HG02610 (cell line): ENCODE data around the gene FAM156A.
"Not testable (repeated sequence)": the region's sequence is repeated elsewhere in the genome, so short reads cannot be mapped to it uniquely, and the experiment has no call there.

Source experiments
- ATAC-seq: cut with Tn5 transposase; IDR thresholded peaks from one replicate; pipeline ENCODE4 v1.9.1; 2021; ENCODE audit warnings: mild to moderate bottlenecking, moderate library complexity; ENCODE audit not compliant: unreplicated experiment

FAM156A gene

GRCh38 chrX:52966993-52967738 lies 8.8 kb upstream of the FAM156A start:
- not testable (repeated sequence) for ATAC-seq

GRCh38 chrX:52958961-52959360 lies 643 bp upstream of the FAM156A start:
- peak; percentile 25 for ATAC-seq

- not testable (repeated sequence) for ATAC-seq
Observed at GRCh38 chrX:52949884-52950283, 8.4 kb downstream of the FAM156A start.

DNA sequence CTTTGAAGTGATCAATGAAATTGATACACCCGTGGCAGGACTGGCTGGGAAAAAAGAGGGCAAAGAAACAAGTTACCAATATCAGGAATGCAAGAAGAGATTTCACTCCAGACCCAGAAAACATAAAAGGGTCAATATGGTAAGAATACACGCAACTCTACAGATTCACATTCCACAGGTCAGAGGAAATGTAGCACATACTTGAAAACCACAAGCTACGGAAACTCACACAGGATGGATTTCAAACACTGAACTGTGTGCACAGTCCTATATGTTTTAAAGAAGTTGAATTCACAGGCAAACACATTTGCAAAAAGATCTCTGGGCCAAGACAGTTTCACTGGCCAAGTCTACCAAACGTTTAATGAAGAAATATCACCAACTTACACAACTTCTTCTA lies 9.0 kb downstream of the FAM156A start:
- not testable (repeated sequence) for ATAC-seq

GRCh38 chrX:52948265-52948664 lies 10.1 kb downstream of the FAM156A start:
- not testable (repeated sequence) for ATAC-seq

GRCh38 chrX:52947501-52947900 lies 10.8 kb downstream of the FAM156A start:
- not testable (repeated sequence) for ATAC-seq

GRCh38 chrX:52945838-52946494 lies 12.4 kb downstream of the FAM156A start:
- ATAC-seq, result not testable (repeated sequence)

DNA sequence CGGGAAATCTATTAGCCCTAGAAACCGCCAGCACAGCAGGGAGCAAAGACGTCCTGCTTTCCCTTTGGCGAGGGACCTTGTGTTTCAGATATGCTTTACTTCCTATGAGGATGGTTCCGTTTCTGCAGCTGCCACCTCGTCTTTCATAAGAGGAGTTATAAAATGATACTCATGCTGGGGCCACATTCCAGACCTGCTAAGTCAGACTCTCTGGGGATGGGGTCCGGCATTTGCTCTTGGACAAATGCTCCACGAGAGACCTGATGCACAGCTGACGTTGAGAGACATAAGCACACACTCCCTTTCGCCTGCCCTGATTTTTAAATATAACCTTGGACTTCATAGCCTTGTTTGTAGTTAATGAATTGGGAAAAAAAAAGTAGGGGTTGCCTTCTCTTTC lies 16.6 kb downstream of the FAM156A start:
- not testable (repeated sequence) for ATAC-seq

- not testable (repeated sequence) for ATAC-seq
Observed at GRCh38 chrX:52940704-52941103, 17.6 kb downstream of the FAM156A start.

GRCh38 chrX:52935470-52935784 lies 22.9 kb downstream of the FAM156A start:
- peak; percentile 4 for ATAC-seq

- peak; percentile 93 for ATAC-seq
Observed at GRCh38 chrX:52934704-52935469, 23.4 kb downstream of the FAM156A start.

DNA sequence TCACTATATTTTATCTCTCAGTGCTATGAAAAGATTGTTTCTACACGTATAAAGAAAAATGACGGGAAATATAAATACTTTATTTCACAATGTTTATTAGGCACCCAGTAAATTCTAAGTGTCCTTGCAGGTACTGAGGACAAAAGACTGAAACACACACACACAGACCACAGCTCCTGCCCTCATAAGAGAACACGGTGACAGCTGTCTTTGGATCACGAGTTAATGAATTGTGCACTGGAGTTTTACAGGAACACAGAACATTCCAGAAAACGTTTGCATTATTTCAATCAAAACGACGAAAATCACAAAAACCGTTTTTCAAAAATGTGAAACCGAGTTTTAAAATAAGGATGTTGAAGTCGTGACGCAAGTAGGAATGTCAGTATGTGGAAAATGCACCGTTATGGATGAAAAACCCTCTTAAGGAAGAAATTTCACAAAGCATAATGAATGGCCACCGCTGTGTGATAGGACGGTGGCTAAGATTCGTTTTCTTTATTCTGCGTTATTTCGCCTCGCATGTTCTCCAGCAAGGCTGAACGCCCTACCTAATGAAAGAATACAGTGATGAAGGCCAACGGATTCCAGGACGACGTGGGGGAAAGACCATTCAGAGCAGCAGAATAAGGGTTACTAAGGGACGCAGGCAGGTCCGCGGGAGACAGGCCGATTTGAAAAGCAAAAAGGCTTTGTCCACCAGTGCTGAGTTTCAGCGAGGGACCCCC lies 24.2 kb downstream of the FAM156A start:
- no peak for ATAC-seq

- no peak for ATAC-seq
Observed at GRCh38 chrX:52933213-52933612, 25.1 kb downstream of the FAM156A start.

- not testable (repeated sequence) for ATAC-seq
Observed at GRCh38 chrX:52930214-52930613, 28.1 kb downstream of the FAM156A start.

- peak; percentile 60 for ATAC-seq
Observed at GRCh38 chrX:52923781-52924241, 34.5 kb downstream of the FAM156A start.

GRCh38 chrX:52914704-52915103 lies 43.6 kb downstream of the FAM156A start:
- not testable (repeated sequence) for ATAC-seq

GRCh38 chrX:52913681-52914080 lies 44.6 kb downstream of the FAM156A start:
- not testable (repeated sequence) for ATAC-seq

DNA sequence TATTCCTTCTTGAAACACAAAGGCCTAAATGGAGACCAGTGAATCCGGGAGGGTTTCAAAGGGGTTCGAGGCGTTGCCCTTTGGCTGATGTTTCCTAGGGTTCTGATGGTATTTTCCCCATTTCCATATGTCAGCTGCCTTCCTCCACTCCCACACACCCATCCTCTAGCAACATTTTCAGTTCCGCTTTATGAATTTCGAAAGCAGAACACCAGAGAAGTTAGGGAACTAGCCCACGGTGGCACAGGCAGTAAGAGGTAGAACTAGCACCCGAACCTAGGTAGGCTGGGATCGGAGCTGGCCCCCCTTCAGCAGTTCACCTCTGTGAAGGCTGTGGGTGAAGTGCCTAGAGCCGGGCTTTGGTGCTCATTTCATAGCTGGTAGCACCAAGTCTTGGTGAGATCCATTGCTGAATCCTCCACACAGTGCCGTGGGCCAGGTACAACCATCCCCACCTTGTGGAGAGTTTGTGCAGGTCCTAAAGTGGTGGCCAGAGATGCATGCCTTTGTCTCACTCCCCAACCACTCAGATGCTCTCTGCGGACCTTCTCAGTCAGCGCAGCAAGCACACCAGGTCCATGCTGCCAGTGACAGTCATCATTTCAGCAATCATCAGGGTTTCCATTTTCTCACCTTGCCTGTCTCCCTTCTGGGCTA lies 48.9 kb downstream of the FAM156A start:
- not testable (repeated sequence) for ATAC-seq

DNA sequence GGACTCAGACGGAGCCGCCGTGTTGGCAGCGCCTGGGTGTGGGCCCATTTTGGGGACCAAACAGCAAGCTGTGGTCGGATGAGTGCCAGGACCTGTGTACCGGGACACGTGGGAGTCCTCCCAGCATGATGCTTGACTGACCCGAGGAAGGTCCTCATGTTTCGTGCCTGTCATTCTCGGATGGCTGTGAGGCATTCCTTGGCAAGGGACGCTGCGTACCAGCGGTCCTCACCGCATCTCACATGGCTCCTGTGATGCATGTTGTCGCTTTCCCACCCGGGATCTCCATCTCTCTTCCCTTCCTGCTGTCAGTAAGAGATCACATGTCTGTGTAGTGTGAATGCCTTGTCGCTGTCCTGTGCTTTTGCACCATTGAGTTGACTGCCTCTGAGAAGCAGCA lies 50.4 kb downstream of the FAM156A start:
- not testable (repeated sequence) for ATAC-seq

DNA sequence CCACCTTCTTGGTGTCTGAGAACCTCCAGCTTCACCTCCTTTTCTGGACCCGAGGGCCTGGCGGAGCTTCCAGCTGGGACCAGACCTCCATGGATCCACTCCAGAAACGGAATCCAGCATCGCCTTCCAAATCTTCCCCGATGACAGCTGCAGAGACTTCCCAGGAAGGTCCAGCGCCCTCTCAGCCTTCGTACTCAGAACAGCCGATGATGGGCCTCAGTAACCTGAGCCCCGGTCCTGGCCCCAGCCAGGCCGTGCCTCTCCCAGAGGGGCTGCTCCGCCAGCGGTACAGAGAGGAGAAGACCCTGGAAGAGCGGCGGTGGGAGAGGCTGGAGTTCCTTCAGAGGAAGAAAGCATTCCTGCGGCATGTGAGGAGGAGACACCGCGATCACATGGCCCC lies 51.2 kb downstream of the FAM156A start:
- ATAC-seq, result not testable (repeated sequence)
